GM12878 (cell line): ENCODE results near the gene KRTAP5-8. TPM values are rescaled to one million over a fixed set of nuclear protein-coding genes. Genes with fewer than 3 reads are reported as not detected.

Experiments
- ATF7 ChIP-seq: fragments of 450-650 bp; IDR thresholded peaks from 2 replicates; pipeline ENCODE4 v1.6.1; 2016; ENCODE audit warnings: low read depth, mild to moderate bottlenecking
- BRCA1 ChIP-seq: IDR thresholded peaks from 2 replicates; pipeline ENCODE4 v1.6.1; 2011; ENCODE audit warnings: low read depth, low read length, improper control_type of control experiment
- MLLT1 ChIP-seq: fragments of 450-650 bp; IDR thresholded peaks from 2 replicates; pipeline ENCODE4 v1.6.1; 2016; ENCODE audit warnings: mild to moderate bottlenecking
- TCF12 ChIP-seq: IDR thresholded peaks from 2 replicates; pipeline ENCODE4 v1.6.1; 2011; ENCODE audit warnings: low read depth, mild to moderate bottlenecking, low read length
- ZBTB4 ChIP-seq: fragments of 450-650 bp; formaldehyde crosslinking; IDR thresholded peaks from 2 replicates; pipeline ENCODE4 v1.4.0; 2022; ENCODE audit warnings: mild to moderate bottlenecking, moderate library complexity
- polyA plus RNA-seq, 11 experiments: library from polyadenylated mRNA; depleted of rRNA in 4 of 11; unstranded in 6 of 11; stranded (reverse) in 5 of 11; fragments of >200 nt; fragmentation: Nextera tagmentation in 4 of 11; fragmentation: Illumina TruSeq in 1 of 11; extraction: Ambion mirVana in 4 of 11; extraction: Trizol in 1 of 11; gene quantifications; 1 replicate in 1 of 11; 2 replicates in 10 of 11; pipeline versions ENCODE4 v1.2.1 to v1.2.3, GENCODE V29; 2011 to 2016; ENCODE audit warnings: inconsistent platforms in 2 of 11, missing spikeins in 2 of 11, low read depth in 1 of 11
- total RNA-seq, 4 experiments: library from RNA; depleted of rRNA in 3 of 4; stranded (reverse); fragments of >200 nt in 3 of 4; fragmentation: Illumina TruSeq in 1 of 4; extraction: Trizol in 1 of 4; gene quantifications; 2 replicates each; pipeline versions ENCODE4 v1.2.1 to v1.2.3, GENCODE V29; 2013 to 2021
- TF ChIP-seq, protein P1 (sequence below): fragments of 450-650 bp; IDR thresholded peaks from 2 replicates; pipeline ENCODE4 v1.6.1; 2016; ENCODE audit warnings: mild to moderate bottlenecking, moderate library complexity, borderline replicate concordance
- TF ChIP-seq, protein P2 (sequence below): IDR thresholded peaks from 2 replicates; pipeline ENCODE4 v1.6.1; 2012; ENCODE audit warnings: low read length, inconsistent platforms
- TF ChIP-seq, protein P3 (sequence below): fragments of 450-650 bp; IDR thresholded peaks from 2 replicates; pipeline ENCODE4 v1.6.1; 2017; ENCODE audit warnings: low read depth, mild to moderate bottlenecking, moderate library complexity

KRTAP5-8 gene
- total and polyA plus RNA-seq, 10 of the 15 experiments (the other 5 are each of a cell fraction or from before 2014, with no cell fraction given) = 0.07 to 0.36 (median 0.13) TPM; not detected in 6

DNA sequence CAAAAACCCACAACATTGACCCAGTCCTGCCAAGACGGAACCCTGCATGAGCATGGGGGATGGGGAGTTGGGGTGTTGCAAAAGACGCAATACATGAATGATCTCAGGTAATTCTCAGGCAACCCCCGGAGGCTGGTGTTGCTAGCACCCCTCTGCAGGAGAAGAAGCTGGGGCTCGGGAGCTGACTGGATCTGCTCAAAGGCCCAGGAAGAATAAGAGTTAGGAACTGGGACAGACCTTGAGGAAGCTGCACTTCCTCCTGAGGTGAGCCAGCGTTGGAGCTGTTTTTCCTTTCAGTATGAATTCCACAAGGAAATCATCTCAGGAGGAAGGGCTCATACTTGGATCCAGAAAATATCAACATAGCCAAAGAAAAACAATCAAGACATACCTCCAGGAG lies 10.3 kb downstream of the KRTAP5-8 start, which contains the start of gene KRTAP5-9 (continued):
- TF ChIP-seq, protein P1, sequence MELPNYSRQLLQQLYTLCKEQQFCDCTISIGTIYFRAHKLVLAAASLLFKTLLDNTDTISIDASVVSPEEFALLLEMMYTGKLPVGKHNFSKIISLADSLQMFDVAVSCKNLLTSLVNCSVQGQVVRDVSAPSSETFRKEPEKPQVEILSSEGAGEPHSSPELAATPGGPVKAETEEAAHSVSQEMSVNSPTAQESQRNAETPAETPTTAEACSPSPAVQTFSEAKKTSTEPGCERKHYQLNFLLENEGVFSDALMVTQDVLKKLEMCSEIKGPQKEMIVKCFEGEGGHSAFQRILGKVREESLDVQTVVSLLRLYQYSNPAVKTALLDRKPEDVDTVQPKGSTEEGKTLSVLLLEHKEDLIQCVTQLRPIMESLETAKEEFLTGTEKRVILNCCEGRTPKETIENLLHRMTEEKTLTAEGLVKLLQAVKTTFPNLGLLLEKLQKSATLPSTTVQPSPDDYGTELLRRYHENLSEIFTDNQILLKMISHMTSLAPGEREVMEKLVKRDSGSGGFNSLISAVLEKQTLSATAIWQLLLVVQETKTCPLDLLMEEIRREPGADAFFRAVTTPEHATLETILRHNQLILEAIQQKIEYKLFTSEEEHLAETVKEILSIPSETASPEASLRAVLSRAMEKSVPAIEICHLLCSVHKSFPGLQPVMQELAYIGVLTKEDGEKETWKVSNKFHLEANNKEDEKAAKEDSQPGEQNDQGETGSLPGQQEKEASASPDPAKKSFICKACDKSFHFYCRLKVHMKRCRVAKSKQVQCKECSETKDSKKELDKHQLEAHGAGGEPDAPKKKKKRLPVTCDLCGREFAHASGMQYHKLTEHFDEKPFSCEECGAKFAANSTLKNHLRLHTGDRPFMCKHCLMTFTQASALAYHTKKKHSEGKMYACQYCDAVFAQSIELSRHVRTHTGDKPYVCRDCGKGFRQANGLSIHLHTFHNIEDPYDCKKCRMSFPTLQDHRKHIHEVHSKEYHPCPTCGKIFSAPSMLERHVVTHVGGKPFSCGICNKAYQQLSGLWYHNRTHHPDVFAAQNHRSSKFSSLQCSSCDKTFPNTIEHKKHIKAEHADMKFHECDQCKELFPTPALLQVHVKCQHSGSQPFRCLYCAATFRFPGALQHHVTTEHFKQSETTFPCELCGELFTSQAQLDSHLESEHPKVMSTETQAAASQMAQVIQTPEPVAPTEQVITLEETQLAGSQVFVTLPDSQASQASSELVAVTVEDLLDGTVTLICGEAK = no peak
- TF ChIP-seq ATF7 (no peak), BRCA1 (no peak), MLLT1 (no peak), TCF12 (no peak), ZBTB4 (CRISPR knock-in tag) (no peak)
- TF ChIP-seq, protein P2, sequence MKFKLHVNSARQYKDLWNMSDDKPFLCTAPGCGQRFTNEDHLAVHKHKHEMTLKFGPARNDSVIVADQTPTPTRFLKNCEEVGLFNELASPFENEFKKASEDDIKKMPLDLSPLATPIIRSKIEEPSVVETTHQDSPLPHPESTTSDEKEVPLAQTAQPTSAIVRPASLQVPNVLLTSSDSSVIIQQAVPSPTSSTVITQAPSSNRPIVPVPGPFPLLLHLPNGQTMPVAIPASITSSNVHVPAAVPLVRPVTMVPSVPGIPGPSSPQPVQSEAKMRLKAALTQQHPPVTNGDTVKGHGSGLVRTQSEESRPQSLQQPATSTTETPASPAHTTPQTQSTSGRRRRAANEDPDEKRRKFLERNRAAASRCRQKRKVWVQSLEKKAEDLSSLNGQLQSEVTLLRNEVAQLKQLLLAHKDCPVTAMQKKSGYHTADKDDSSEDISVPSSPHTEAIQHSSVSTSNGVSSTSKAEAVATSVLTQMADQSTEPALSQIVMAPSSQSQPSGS = no peak
- TF ChIP-seq, protein P3, sequence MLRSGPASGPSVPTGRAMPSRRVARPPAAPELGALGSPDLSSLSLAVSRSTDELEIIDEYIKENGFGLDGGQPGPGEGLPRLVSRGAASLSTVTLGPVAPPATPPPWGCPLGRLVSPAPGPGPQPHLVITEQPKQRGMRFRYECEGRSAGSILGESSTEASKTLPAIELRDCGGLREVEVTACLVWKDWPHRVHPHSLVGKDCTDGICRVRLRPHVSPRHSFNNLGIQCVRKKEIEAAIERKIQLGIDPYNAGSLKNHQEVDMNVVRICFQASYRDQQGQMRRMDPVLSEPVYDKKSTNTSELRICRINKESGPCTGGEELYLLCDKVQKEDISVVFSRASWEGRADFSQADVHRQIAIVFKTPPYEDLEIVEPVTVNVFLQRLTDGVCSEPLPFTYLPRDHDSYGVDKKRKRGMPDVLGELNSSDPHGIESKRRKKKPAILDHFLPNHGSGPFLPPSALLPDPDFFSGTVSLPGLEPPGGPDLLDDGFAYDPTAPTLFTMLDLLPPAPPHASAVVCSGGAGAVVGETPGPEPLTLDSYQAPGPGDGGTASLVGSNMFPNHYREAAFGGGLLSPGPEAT = no peak
- TF ChIP-seq, all 136 proteins: peak for 0
